GM23248 (cell line): ENCODE results near the gene RAD51B. TPM values are rescaled to one million over a fixed set of nuclear protein-coding genes. Genes with fewer than 3 reads are reported as not detected.

Experiments
- DNase-seq: peaks from one replicate; pipeline ENCODE4 v3.0.0-alpha.2; 2015
- H2AFZ ChIP-seq: fragments of 200-600 bp; sonication (generic); 2 replicates; pipeline ENCODE4 v1.6.1; 2016; ENCODE audit warnings: antibody characterized with exemption
- H3F3A ChIP-seq: fragments of 200-600 bp; sonication (generic); 2 replicates; pipeline ENCODE4 v1.6.1; 2016; ENCODE audit warnings: mild to moderate bottlenecking, antibody characterized with exemption, mixed run types; ENCODE audit not compliant: insufficient read depth
- H3K27ac ChIP-seq: fragments of 200-600 bp; sonication (generic); 2 replicates; pipeline ENCODE4 v1.5.1; 2016; ENCODE audit warnings: mild to moderate bottlenecking
- H3K27me3 ChIP-seq: fragments of 200-600 bp; sonication (generic); replicated peaks from 2 replicates; pipeline ENCODE4 v1.6.1; 2016; ENCODE audit warnings: mild to moderate bottlenecking; ENCODE audit not compliant: insufficient read depth
- H3K36me3 ChIP-seq: fragments of 200-600 bp; sonication (generic); 2 replicates; pipeline ENCODE4 v1.6.1; 2016; ENCODE audit warnings: low read depth, mild to moderate bottlenecking
- H3K4me1 ChIP-seq: fragments of 200-600 bp; sonication (generic); 2 replicates; pipeline ENCODE4 v1.6.1; 2016; ENCODE audit warnings: mild to moderate bottlenecking; ENCODE audit not compliant: insufficient read depth
- H3K4me2 ChIP-seq: fragments of 200-600 bp; sonication (generic); one replicate; pipeline ENCODE4 v1.6.1; 2016; ENCODE audit warnings: mild to moderate bottlenecking; ENCODE audit not compliant: unreplicated experiment
- H3K4me3 ChIP-seq: fragments of 200-600 bp; sonication (generic); 2 replicates; pipeline ENCODE4 v1.5.1; 2016; ENCODE audit warnings: mild to moderate bottlenecking
- H3K79me2 ChIP-seq: fragments of 200-600 bp; sonication (generic); 2 replicates; pipeline ENCODE4 v1.6.1; 2016; ENCODE audit warnings: mild to moderate bottlenecking; ENCODE audit not compliant: insufficient read depth
- H3K9ac ChIP-seq: fragments of 200-600 bp; sonication (generic); 2 replicates; pipeline ENCODE4 v1.6.1; 2016; ENCODE audit warnings: mild to moderate bottlenecking
- H3K9me2 ChIP-seq: fragments of 200-600 bp; sonication (generic); 2 replicates; pipeline ENCODE4 v1.6.1; 2016; ENCODE audit warnings: mixed run types, mild to moderate bottlenecking, moderate library complexity; ENCODE audit not compliant: insufficient read depth
- H3K9me3 ChIP-seq: fragments of 200-600 bp; sonication (generic); one replicate; pipeline ENCODE4 v1.6.1; 2017; ENCODE audit warnings: low read depth
- H4K20me1 ChIP-seq: fragments of 200-600 bp; sonication (generic); 2 replicates; pipeline ENCODE4 v1.6.0; 2016; ENCODE audit not compliant: insufficient read depth
- EZH2 ChIP-seq: fragments of 200-600 bp; sonication (generic); IDR thresholded peaks from 2 replicates; pipeline ENCODE4 v1.6.1; 2018; ENCODE audit warnings: antibody characterized with exemption, mild to moderate bottlenecking; ENCODE audit not compliant: insufficient read depth, poor library complexity, severe bottlenecking
- EZH2phosphoT487 ChIP-seq: fragments of 200-600 bp; sonication (generic); IDR thresholded peaks from 2 replicates; pipeline ENCODE4 v1.6.1; 2018; ENCODE audit warnings: antibody characterized with exemption, moderate library complexity, mild to moderate bottlenecking, low read depth; ENCODE audit not compliant: insufficient read depth
- WGBS, 2 experiments: methylation state at CpG; one replicate each; pipeline ENCODE4 v1.1.6; 2015 to 2017; ENCODE audit warnings: low lambda C conversion rate in 2 of 2, low coverage in 1 of 2; ENCODE audit errors: missing lambda C conversion rate in 2 of 2; 5-methylcytosine and 5-hydroxymethylcytosine counted together
- in situ Hi-C: fragments of 300-500 bp; cut with MboI; formaldehyde crosslinking; loops from 2 replicates; pipeline ENCODE4 v1.15.0; 2020
- polyA plus RNA-seq: library from polyadenylated mRNA; unstranded; fragments of >200 nt; fragmentation: Nextera tagmentation; extraction: Ambion mirVana; gene quantifications from 2 replicates; pipeline ENCODE4 v1.2.1, GENCODE V29; 2016
- total RNA-seq: library from RNA; depleted of rRNA; stranded (reverse); fragments of >200 nt; shearing (Covaris generic); gene quantifications from 2 replicates; pipeline ENCODE4 v1.2.3, GENCODE V29; 2014

The RAD51B gene
- total and polyA plus RNA-seq, 2 experiments from 2014 or later: 4.0 to 8.8 TPM

GRCh38 chr14:68458840-68459469, 639.4 kb downstream of the RAD51B start:
- Histone ChIP-seq H3K4me2 (peak overlapping the region; percentile 30), H3K4me1 (peaks cover 26% of the 10 kb centered on the region), H3K79me2 (no peaks in the 10 kb centered on the region), H2AFZ (peak overlapping the region; percentile 68), H3K27ac (peak overlapping the region; percentile 49), H3K27me3 (no peaks in the 10 kb centered on the region), H3K9me2 (no peaks in the 10 kb centered on the region), H3K9ac (0 out of 2 replicates have a peak overlapping the region, but pooled peaks have one; percentile 6), H3K36me3 (no peaks in the 10 kb centered on the region), H3K4me3 (no peak overlapping the region; the same call in 1 of the 2 replicates), H4K20me1 (no peaks in the 10 kb centered on the region), H3F3A (peaks cover 17% of the 10 kb centered on the region), H3K9me3 (no peaks in the 10 kb centered on the region)
- DNase-seq: peak; percentile 67
- 13 to 14% methylated on average over 5 of the region's 5 CpGs for WGBS, 2 experiments
- in situ Hi-C loops: no loop called here
- TF ChIP-seq EZH2phosphoT487 (no peak), EZH2 (no peak)

DNA sequence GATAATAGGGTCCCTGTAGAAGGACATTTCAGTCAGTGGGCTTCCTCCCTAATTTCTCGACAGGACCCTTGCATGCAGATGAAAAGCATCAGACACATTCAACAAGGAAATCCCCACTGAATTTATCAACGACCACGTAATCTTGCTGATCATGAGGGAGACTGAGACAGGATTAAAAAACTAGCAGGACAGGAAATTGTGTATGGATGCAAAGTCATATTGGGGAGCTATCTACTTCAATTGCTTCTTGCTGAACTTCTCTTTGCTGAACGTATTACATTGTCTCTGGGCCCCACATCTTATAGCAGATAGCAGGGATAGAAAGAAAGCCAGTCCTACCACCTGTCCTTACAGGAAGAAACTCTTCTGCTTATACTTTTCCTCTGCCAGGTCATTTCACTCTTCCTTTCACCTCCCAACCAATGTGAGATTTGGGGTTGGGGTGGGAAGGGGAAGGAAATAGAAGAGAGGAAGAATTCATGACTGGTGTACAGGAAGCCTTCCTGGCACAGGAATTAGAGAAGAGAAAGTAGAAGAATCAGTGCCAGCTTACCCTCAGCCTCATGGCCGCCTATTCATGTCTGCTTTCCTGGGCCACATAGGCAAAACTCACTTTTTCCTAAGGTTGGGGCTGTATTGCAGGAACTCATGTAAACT, 640.0 kb downstream of the RAD51B start:
- Histone ChIP-seq H3K9me3 (no peaks in the 10 kb centered on the region), H3F3A (peaks cover 24% of the 10 kb centered on the region), H3K9ac (no peak overlapping the region), H3K9me2 (no peaks in the 10 kb centered on the region), H3K27me3 (no peaks in the 10 kb centered on the region), H4K20me1 (no peaks in the 10 kb centered on the region), H3K4me1 (peaks cover 32% of the 10 kb centered on the region), H2AFZ (peak overlapping the region; percentile 68), H3K4me2 (peak overlapping the region; percentile 30), H3K79me2 (no peaks in the 10 kb centered on the region), H3K27ac (peak overlapping the region; percentile 49), H3K36me3 (no peaks in the 10 kb centered on the region), H3K4me3 (no peak overlapping the region)
- in situ Hi-C loops: no loop called here
- no peak for DNase-seq
- TF ChIP-seq EZH2 (no peak), EZH2phosphoT487 (no peak)
- 47 to 60% methylated on average over 5 of the region's 5 CpGs for WGBS, 2 experiments

DNA sequence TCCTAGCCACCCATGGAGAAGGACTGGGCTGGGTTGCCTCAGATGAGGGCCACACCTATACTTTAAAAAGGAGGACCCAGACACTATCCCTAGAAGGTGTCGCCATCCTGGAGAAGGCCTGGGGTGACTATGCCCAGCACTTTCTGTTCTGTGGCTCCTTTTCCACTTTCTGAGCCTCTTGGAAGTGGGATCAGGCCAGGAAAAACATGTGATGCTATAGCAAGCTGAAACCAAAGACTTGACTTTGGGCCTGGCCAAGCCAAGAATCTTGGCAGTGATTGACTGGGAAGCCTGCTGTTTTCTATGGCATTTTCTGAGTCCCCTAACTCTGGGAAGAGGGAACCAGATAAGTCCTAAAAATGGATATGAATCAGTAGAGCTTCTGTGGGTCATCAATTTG, 641.0 kb downstream of the RAD51B start:
- no peaks in the 10 kb centered on the region for H3K9me2 ChIP-seq
- no peaks in the 10 kb centered on the region for H4K20me1 ChIP-seq
- H3K9ac ChIP-seq: no peak overlapping the region
- H3K27me3 ChIP-seq: no peaks in the 10 kb centered on the region
- in situ Hi-C loops: no loop called here
- no peak overlapping the region for H3K4me2 ChIP-seq
- H3K4me3 ChIP-seq: no peak overlapping the region
- no peaks in the 10 kb centered on the region for H3K9me3 ChIP-seq
- no peak overlapping the region for H3K27ac ChIP-seq
- no peaks in the 10 kb centered on the region for H3K79me2 ChIP-seq
- H3F3A ChIP-seq: peaks cover 33% of the 10 kb centered on the region
- TF ChIP-seq EZH2phosphoT487 (no peak), EZH2 (no peak)
- 69 to 92% methylated on average over 1 of the region's 1 CpG for WGBS, 2 experiments
- no peak for DNase-seq
- H3K4me1 ChIP-seq: peaks cover 41% of the 10 kb centered on the region
- H2AFZ ChIP-seq: no peak overlapping the region
- H3K36me3 ChIP-seq: no peaks in the 10 kb centered on the region

DNA sequence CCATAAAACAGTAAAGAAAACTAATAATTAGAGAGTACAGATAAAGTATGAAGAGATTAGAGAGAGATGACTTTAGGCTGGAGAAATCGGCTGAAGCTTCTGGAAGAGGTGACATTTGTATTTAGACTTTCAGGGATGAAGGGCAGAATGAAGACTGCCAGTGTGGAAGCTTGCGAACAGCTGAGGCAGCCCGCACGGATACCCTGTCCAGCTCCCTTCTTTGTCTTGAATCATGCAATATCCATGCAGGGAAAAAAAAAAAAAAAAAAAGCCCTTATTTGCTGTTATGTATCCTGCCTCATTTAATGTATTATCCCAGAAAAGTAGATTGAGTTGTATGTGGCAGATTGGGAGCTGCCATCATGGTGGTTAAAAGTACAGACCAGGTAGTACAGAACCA, 641.5 kb downstream of the RAD51B start:
- H3K9me2 ChIP-seq: no peaks in the 10 kb centered on the region
- H3K27me3 ChIP-seq: no peaks in the 10 kb centered on the region
- no peaks in the 10 kb centered on the region for H3K9me3 ChIP-seq
- WGBS, 2 experiments: 89 to 90% methylated on average over 4 of the region's 4 CpGs
- H3F3A ChIP-seq: peaks cover 36% of the 10 kb centered on the region
- H2AFZ ChIP-seq: no peak overlapping the region
- DNase-seq: no peak
- no peak overlapping the region for H3K9ac ChIP-seq
- H3K36me3 ChIP-seq: no peaks in the 10 kb centered on the region
- no peak overlapping the region for H3K4me3 ChIP-seq
- in situ Hi-C loops: no loop called here
- peaks cover 45% of the 10 kb centered on the region for H3K4me1 ChIP-seq
- H3K79me2 ChIP-seq: no peaks in the 10 kb centered on the region
- no peaks in the 10 kb centered on the region for H4K20me1 ChIP-seq
- no peak overlapping the region for H3K27ac ChIP-seq
- H3K4me2 ChIP-seq: no peak overlapping the region
- TF ChIP-seq EZH2phosphoT487 (no peak), EZH2 (no peak)
